GM15510 (cell line): ENCODE data around the gene ESRRA.

Experiments
- POLR2A ChIP-seq: IDR thresholded peaks from 3 replicates; pipeline ENCODE4 v1.6.1; 2011; ENCODE audit warnings: borderline replicate concordance; ENCODE audit not compliant: insufficient read length; ENCODE audit errors: extremely low read depth

ESRRA gene

GRCh38 chr11:64327375-64327774 lies 22.1 kb downstream of the ESRRA start:
- no peak for TF ChIP-seq POLR2A

DNA sequence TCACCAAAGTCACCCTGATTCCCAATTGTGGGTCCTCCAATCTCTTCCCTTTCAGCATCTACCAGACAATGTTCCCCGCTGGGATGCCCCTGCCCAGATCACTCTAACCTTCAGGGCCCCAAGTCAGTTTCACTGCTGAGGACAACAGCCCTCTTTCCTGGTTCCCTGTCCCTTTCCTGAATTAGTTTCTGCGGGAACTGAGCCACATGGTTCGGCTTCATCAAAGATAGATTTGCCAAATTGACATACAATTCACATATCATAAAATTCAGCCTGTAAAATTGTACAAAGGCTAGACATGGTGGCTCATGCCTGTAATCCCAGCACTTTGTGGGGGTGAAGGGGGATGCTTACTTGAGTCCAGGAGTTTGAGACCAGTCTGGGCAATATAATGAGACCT lies 22.7 kb downstream of the ESRRA start:
- TF ChIP-seq POLR2A = no peak

DNA sequence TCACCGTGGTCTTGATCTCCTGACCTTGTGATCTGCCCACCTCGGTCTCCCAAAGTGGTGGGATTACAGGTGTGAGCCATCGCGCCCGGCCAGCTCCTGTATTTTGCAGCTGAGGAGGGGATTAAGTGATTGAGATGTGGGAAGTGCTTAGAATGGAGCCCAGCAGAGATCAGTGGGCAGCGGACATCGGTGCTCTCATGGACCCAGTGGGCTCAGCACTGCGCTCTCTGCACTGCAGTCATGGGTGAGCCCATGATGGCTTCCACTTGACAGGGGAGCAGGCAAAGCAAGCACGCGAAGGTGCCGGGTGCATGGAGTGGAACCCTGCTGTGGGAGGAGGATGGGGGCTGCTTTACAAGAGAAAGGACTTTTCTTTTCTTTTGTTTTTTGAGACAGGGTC lies 25.6 kb downstream of the ESRRA start:
- TF ChIP-seq POLR2A = no peak

GRCh38 chr11:64331569-64332371 lies 26.4 kb downstream of the ESRRA start:
- no peak for TF ChIP-seq POLR2A

DNA sequence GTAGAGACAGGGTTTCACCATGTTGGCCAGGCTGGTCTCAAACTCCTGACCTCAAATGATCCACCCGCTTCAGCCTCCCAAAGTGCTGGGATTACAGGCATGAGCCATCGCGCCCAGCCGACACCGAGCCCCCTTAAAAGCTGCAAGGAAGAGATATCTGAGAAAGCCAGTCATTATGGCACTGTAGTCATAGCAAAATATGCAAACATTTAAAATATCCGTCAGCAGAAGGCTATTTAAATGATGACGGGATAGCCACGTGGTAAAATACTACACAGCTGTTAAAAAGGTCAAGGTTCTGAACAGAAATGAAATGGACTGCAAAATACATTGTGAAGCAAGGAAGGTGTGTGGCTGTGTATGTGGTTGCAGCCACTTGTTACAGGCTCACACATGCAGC lies 28.2 kb downstream of the ESRRA start:
- TF ChIP-seq POLR2A = no peak

DNA sequence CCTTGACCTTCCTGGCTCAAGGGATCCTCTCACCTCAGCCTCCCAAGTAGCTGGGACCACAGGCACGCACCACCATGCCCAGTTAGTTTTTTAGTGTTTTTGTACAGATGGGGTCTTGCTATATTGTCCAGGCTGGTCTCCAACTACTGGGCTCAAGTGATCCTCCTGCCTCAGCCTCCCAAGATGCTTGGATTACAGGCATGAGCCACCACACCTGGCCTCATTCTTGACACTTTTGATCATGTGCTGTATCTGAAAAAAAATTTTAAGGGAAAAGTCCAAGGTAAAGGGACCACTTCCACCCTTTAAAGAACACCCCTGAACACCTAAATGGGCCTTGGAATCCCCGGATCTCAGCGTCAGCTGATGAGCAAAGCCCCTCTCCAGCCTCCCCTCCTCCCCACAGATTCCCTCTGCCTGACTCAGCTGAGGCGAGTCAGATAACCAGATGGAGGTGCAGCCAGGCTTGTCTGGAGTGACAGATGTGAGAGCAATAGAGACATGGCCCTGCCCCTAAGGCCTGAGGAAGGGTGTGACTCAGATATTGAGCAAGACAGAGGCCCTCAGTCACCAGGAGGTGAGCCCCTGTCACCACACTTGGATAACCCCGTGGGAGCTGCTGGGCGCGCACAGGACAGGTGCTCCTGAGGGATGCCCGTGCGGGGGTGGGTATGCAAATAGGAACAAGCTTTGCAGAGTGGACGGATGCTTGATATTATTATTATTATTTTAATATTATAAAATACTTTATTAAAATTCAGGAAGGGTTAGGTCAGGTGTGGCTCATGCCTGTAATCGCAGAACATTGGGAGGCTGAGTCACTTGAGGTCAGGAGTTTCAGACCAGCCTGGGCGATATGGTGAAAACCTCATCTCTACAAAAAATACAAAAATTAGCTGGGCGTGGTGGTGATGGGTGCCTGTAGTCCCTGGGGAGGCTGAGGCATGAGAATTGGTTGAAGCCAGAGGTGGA lies 29.7 kb downstream of the ESRRA start:
- no peak for TF ChIP-seq POLR2A

DNA sequence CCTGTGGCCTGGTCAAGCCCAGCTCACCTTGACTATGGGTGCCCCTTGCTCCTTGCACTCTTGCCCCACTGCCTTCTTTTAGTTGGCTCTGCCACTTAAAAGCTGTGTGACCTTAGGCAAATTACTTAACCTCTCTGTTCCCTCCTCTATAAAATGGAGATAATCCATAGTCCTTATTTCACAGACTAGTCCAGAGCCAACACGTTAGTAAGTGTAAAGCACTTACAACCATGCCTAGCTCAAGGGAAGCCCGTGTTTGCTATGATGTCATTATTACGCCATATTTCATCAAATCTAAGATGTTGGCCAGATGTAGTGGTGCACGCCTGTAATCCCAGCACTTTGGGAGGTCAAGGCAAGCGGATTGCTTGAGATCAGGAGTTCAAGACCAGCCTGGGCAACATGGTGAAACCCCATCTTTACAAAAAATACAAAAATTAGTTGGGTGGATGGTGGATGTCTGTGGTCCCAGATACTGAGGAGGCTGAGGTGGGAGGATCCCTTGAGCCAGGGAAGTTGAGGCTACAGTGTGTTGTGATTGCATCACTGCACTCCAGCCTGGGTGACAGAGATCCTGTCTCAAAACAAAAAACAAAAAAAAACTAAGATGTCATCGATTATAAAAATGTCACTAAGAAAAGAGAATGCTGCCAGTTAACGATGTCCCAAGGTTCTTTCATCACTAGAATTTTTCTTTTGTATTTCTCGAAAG lies 32.4 kb downstream of the ESRRA start:
- no peak for TF ChIP-seq POLR2A

DNA sequence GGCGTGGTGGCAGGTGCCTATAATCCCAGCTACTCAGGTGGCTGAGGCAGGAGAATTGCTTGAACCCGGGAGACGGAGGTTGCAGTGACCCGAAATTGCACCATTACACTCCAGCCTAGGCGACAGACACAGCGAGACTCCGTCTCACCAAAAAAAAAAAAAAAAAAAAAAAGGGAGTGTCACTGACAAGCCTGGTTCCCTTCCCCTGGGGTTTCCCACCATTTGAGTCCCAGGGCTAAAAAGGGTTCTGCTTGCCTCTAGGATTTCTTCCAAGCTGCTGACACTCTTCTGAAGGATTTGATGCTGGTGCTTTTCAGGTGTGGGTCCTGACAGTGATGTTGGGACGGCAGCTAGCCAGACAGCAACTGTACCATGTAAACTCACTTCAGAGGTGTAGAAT lies 33.4 kb downstream of the ESRRA start:
- TF ChIP-seq POLR2A = no peak

GRCh38 chr11:64339286-64339685 lies 34.0 kb downstream of the ESRRA start:
- TF ChIP-seq POLR2A = no peak

GRCh38 chr11:64339754-64340408 lies 34.6 kb downstream of the ESRRA start, which contains the start of gene CCDC88B:
TSS of gene CCDC88B (plus strand) at chr11:64340204. CDS start at chr11:64340267, 63 bp downstream.
- TF ChIP-seq POLR2A = peak; percentile 72

GRCh38 chr11:64340671-64341335 lies 35.5 kb downstream of the ESRRA start:
- no peak for TF ChIP-seq POLR2A

DNA sequence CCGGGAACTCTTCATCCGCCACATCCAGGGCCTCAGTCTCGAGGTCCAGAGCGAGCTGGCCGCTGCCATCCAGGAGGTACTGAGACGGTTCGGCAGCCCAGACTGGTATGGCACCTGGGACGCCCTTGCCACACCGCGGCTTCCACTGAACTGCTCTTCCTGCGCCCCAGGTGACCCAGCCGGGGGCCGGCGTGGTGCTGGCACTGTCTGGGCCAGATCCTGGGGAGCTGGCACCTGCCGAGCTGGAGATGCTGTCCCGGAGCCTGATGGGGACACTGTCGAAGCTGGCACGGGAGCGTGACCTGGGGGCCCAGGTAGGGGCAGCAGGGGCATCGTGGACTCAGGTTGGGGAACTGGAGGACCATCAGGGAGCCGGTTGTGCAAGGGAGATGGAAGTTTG lies 36.1 kb downstream of the ESRRA start:
- no peak for TF ChIP-seq POLR2A

DNA sequence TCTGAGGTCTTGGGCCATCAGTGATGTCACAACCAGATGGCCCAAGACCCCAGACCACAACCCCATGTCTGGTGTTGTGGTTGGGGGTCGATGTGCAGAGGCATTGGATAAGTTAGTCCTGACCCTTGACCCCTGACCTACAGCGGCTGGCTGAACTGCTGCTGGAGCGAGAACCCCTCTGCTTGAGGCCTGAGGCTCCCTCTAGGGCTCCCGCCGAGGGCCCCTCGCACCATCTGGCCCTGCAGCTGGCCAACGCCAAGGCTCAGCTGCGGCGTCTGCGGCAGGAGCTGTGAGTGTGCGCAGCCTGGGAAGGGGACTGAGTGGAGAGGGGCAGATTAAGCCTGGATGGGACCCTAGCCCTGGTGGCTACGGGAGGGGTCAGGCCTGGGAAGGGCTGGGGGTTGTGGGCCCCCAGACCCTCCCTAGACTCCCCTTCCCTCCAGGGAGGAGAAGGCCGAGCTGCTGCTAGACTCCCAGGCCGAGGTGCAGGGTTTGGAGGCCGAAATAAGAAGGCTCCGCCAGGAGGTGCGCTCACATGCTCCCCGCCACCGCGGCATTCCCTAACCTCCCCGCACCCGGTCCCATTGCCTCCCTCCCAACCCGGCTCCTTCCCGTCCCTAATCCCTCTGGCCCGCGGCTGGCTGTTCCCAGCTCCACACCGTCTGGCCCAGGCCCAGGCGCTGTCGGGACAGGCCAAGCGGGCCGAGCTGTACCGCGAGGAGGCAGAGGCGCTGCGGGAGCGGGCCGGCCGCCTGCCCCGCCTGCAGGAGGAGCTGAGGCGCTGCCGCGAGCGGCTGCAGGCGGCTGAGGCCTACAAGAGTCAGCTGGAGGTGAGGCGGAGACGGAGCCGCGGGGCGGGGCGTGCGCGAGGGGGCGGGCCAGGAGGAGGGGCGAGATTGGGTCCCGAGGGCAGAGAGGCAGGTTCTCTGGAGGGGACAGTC lies 36.8 kb downstream of the ESRRA start:
- no peak for TF ChIP-seq POLR2A
